Measurements from ENCODE around the gene KLC1. TPM values are rescaled to one million over a fixed set of nuclear protein-coding genes. Genes with fewer than 3 reads are reported as not detected.

KLC1 gene
- total and polyA plus RNA-seq, 4 donors = 22.9 to 131 (median 46.0) TPM

DNA sequence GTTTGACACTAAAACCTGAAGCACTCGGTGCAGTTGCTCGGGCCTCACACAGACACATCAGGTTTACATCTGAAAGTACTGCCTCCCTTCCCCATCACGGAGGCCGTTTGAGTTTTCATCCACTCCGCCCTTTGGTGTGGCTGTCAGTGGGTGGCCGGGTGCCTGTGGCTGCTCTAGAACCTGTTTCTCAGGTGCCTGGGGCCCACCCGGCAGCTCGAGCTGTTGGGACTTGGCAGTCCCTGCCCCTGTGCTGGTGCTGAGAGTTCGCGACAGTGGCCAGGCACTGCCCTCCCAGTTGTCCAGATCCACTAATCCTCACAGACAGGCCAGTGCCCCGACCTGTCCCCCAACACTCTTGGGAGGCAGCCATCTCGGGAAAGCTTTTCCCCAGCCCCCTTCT lies 63.9 kb downstream of the KLC1 start:
- TF ChIP-seq CTCF (IDR thresholded peaks at IDR 0.05; ENCODE audit: low read depth, low read length, missing input control) = no peak
- no peak for TF ChIP-seq JUND (IDR thresholded peaks at IDR 0.05)
- TF ChIP-seq FOXA2 (IDR thresholded peaks at IDR 0.05) = no peak
- TF ChIP-seq EGR1 (IDR thresholded peaks at IDR 0.05; ENCODE audit: low read depth in 2 of 2) = no peak
- no peak for TF ChIP-seq MAX (IDR thresholded peaks at IDR 0.05)
- TF ChIP-seq, protein P1, sequence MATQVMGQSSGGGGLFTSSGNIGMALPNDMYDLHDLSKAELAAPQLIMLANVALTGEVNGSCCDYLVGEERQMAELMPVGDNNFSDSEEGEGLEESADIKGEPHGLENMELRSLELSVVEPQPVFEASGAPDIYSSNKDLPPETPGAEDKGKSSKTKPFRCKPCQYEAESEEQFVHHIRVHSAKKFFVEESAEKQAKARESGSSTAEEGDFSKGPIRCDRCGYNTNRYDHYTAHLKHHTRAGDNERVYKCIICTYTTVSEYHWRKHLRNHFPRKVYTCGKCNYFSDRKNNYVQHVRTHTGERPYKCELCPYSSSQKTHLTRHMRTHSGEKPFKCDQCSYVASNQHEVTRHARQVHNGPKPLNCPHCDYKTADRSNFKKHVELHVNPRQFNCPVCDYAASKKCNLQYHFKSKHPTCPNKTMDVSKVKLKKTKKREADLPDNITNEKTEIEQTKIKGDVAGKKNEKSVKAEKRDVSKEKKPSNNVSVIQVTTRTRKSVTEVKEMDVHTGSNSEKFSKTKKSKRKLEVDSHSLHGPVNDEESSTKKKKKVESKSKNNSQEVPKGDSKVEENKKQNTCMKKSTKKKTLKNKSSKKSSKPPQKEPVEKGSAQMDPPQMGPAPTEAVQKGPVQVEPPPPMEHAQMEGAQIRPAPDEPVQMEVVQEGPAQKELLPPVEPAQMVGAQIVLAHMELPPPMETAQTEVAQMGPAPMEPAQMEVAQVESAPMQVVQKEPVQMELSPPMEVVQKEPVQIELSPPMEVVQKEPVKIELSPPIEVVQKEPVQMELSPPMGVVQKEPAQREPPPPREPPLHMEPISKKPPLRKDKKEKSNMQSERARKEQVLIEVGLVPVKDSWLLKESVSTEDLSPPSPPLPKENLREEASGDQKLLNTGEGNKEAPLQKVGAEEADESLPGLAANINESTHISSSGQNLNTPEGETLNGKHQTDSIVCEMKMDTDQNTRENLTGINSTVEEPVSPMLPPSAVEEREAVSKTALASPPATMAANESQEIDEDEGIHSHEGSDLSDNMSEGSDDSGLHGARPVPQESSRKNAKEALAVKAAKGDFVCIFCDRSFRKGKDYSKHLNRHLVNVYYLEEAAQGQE (IDR thresholded peaks at IDR 0.05) = no peak
- no peak for TF ChIP-seq FOXA1 (IDR thresholded peaks at IDR 0.05)
- TF ChIP-seq RXRA (IDR thresholded peaks at IDR 0.05) = no peak
- no peak for TF ChIP-seq GABPA (IDR thresholded peaks at IDR 0.05 in 1 of 2, conservative IDR thresholded peaks at IDR 0.05 in 1 of 2)
- no peak for TF ChIP-seq YY1 (IDR thresholded peaks at IDR 0.05)
- no peak for TF ChIP-seq RAD21 (IDR thresholded peaks at IDR 0.05)
- TF ChIP-seq HNF4G (IDR thresholded peaks at IDR 0.05) = no peak
- no peak for TF ChIP-seq HNF4A (conservative IDR thresholded peaks at IDR 0.05)
- TF ChIP-seq TAF1 (conservative IDR thresholded peaks at IDR 0.05) = no peak
- TF ChIP-seq, protein P2, sequence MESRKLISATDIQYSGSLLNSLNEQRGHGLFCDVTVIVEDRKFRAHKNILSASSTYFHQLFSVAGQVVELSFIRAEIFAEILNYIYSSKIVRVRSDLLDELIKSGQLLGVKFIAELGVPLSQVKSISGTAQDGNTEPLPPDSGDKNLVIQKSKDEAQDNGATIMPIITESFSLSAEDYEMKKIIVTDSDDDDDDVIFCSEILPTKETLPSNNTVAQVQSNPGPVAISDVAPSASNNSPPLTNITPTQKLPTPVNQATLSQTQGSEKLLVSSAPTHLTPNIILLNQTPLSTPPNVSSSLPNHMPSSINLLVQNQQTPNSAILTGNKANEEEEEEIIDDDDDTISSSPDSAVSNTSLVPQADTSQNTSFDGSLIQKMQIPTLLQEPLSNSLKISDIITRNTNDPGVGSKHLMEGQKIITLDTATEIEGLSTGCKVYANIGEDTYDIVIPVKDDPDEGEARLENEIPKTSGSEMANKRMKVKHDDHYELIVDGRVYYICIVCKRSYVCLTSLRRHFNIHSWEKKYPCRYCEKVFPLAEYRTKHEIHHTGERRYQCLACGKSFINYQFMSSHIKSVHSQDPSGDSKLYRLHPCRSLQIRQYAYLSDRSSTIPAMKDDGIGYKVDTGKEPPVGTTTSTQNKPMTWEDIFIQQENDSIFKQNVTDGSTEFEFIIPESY (IDR thresholded peaks at IDR 0.05) = no peak
- TF ChIP-seq NR2F2 (IDR thresholded peaks at IDR 0.05) = no peak
- TF ChIP-seq, protein P3, sequence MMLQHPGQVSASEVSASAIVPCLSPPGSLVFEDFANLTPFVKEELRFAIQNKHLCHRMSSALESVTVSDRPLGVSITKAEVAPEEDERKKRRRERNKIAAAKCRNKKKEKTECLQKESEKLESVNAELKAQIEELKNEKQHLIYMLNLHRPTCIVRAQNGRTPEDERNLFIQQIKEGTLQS (IDR thresholded peaks at IDR 0.05) = no peak
- no peak for TF ChIP-seq SP1 (IDR thresholded peaks at IDR 0.05)
- no peak overlapping the region for H3K27ac ChIP-seq (ENCODE audit: low read depth in 1 of 2, low read length in 2 of 2)
- H3K27me3 ChIP-seq (ENCODE audit: control insufficient read depth in 4 of 4, insufficient read depth in 4 of 4, low read length in 3 of 4) = no peaks in the 10 kb centered on the region
- WGBS = 91% methylated on average over 12 of the region's 12 CpGs
- H3K4me1 ChIP-seq (ENCODE audit: control insufficient read depth in 4 of 4, insufficient read depth in 4 of 4, low read length in 3 of 4) = peaks cover 0 to 2% (median 1%) of the 10 kb centered on the region in 4 donors
- peaks cover 20 to 35% (median 28%) of the 10 kb centered on the region in 4 donors for H3K36me3 ChIP-seq (ENCODE audit: control insufficient read depth in 4 of 4, insufficient read depth in 3 of 4, low read depth in 1 of 4, low read length in 3 of 4)
- H3K4me3 ChIP-seq (ENCODE audit: low read depth in 1 of 3, low read length in 3 of 3) = no peak overlapping the region
- no peak overlapping the region for H3K9ac ChIP-seq (ENCODE audit: low read depth in 1 of 2, low read length in 2 of 2)
- DNase-seq (ENCODE audit: low spot score) = no peak
- H3K9me3 ChIP-seq (ENCODE audit: control insufficient read depth in 4 of 4, low read length in 3 of 4) = no peaks in the 10 kb centered on the region

Measured in liver (tissue), 9 donors.